ES-I3 (cell line): Measurements from ENCODE around the gene RAB4B.
A peak's percentile ranks its signal among the peaks of the same experiment; 100 is the strongest.
"Not testable (repeated sequence)": the region's sequence is repeated elsewhere in the genome, so short reads cannot be mapped to it uniquely, and the experiment has no call there.

Experiments
- H3K36me3 ChIP-seq: 2 replicates; pipeline ENCODE4 v1.6.1; 2013; ENCODE audit warnings: mild to moderate bottlenecking, low read length, control low read depth, moderate library complexity; ENCODE audit not compliant: insufficient read depth
- H3K4me1 ChIP-seq: 2 replicates; pipeline ENCODE4 v1.6.1; 2013; ENCODE audit warnings: mild to moderate bottlenecking, control low read depth, low read length; ENCODE audit not compliant: insufficient read depth
- H3K9ac ChIP-seq: 2 replicates; pipeline ENCODE4 v1.6.1; 2013; ENCODE audit warnings: low read depth, mild to moderate bottlenecking, low read length, moderate library complexity
- H3K9me3 ChIP-seq: 2 replicates; pipeline ENCODE4 v1.6.1; 2013; ENCODE audit warnings: mild to moderate bottlenecking, low read length, moderate library complexity; ENCODE audit not compliant: control insufficient read depth, insufficient read depth

The RAB4B gene

DNA sequence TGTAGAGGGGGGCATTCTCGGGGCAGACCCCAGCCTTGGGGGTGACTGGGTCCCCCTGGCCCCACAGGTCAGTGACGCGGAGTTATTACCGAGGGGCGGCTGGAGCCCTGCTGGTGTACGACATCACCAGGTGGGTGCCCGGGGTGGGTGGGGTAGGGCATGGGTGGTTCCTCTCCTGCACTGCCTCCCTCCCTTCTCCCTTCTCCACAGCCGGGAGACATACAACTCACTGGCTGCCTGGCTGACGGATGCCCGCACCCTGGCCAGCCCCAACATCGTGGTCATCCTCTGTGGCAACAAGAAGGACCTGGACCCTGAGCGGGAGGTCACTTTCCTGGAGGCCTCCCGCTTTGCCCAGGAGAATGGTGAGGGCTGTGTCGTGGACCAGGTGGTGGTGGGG is 5.7 kb downstream of the RAB4B start:
- H3K9ac ChIP-seq, result no peak overlapping the region
- peaks cover 7% of the 10 kb centered on the region; the same call in 1 of the 2 replicates for H3K4me1 ChIP-seq
- no peaks in the 10 kb centered on the region for H3K36me3 ChIP-seq
- no peaks in the 10 kb centered on the region for H3K9me3 ChIP-seq

DNA sequence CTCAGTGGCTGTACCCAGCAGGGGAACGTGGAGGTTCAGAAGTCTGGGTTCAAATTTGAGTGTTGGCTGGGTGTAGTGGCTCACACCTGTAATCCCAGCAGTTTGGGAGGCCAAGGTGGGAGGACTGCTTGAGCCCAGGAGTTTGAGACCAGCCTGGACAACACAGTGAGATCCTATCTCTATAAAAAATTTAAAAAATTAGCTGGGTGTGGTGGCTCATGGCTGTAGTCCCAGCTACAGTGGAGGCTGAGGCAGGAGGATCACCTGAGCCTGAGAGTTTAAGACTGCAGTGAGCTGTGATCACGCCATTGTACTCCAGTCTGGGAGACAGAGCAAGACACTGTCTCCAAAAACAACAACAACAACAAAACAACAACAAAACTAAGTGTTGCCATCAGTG is 6.1 kb downstream of the RAB4B start:
- not testable (repeated sequence) for H3K4me1 ChIP-seq, H3K9ac ChIP-seq, H3K36me3 ChIP-seq, H3K9me3 ChIP-seq

DNA sequence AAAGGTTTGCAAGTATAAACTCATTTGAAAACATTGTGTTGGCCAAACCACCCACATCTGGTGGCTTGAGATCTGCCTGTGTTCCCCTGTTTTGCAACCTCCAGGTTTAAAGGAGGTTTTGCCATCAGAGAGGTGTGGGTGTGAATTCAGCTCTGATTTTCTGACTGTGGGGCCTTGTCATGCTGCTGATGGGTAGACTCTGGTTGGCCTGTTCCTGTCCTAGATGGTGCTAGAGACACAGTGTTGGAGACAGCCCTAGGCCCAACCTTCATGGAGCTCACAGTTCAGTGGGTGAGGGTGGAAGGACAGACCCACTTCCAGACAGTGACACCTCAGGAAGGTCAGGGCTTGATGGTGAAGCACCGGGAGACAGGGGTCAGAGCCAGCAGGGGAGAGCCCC is 7.5 kb downstream of the RAB4B start:
- H3K36me3 ChIP-seq, result no peaks in the 10 kb centered on the region
- no peaks in the 10 kb centered on the region for H3K9me3 ChIP-seq
- no peaks in the 10 kb centered on the region for H3K4me1 ChIP-seq
- H3K9ac ChIP-seq, result no peak overlapping the region

DNA sequence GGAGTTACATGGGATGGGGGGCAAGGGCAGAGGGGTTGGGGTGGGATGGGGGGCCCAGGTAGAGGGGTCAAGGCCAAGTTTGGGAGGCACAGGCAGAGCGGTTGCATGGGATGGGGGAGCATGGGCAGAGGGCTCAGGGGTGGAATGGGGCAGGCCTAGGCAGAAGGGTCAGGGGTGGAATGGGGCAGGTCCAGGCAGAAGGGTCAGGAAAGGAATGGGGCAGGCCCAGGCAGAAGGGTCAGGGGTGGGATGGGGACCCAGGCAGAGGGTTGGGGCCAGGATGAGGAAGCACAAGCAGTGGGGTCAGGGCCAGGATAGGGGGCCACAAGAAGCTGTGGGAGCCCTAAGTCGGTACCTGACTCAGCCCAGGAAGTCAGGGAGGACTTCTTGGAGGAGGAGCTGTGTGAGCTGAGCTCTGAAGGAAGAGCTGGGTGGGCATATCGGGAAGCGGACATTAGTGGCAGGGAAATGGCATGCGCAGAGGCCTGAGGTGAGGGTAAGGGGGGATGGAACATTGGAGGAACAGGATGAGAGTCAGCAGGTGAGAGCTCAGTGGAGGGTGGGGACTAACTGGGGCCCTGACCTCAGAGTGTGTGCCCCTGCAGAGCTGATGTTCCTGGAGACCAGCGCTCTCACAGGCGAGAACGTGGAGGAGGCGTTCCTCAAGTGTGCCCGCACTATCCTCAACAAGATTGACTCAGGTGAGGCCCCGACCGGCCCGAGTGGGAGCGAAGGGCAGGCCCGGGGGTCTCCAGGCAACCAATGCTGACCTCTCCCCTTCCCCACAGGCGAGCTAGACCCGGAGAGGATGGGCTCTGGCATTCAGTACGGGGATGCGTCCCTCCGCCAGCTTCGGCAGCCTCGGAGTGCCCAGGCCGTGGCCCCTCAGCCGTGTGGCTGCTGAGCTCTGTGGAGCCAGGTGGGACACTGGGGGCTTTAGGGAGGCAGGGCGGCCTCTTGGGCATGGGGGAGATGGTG is 8.3 kb downstream of the RAB4B start:
- no peaks in the 10 kb centered on the region for H3K9me3 ChIP-seq
- H3K9ac ChIP-seq, result no peak overlapping the region
- no peaks in the 10 kb centered on the region for H3K36me3 ChIP-seq
- no peaks in the 10 kb centered on the region for H3K4me1 ChIP-seq

DNA sequence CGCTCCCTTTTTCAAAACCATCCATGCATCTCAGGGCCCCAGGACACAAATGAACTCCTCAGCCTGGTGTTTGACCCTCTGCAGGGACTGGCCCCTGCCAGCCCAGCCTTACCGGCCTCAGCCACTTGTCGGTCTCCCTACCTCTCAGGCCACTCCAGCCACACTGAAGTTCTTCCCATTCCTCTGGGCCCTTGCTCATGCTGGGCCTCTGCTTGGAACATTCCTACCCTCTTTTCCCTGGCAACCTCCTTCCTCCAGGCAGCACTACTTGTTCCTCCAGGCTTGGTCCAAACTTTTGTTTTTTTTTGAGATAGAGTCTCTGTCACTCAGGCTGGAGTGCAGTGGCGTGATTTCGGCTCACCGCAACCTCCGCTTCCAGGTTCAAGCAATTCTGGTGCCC is 13.3 kb downstream of the RAB4B start:
- no peak overlapping the region for H3K9ac ChIP-seq
- no peaks in the 10 kb centered on the region for H3K9me3 ChIP-seq
- no peaks in the 10 kb centered on the region for H3K36me3 ChIP-seq
- H3K4me1 ChIP-seq, result no peaks in the 10 kb centered on the region

DNA sequence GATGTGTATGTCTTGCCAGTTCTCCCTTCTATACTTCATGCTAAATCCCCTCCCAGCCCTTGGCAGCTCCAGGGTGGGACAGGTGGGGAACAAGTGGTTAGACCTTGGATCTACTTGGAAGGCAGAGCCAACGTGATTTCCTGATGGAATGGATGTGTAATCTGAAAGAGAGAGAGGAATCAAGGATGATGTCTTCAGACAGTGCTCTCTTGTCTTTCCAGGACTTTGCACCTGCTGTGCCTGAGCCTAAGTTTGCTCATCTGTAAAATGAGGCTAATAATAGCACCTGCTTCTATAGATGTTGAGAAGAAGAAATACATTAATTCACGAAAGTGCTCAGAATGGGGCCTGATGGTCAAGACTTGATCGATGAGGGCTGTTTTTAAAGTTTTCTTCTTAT is 13.9 kb downstream of the RAB4B start:
- Histone ChIP-seq H3K4me1 (no peaks in the 10 kb centered on the region), H3K9ac (no peak overlapping the region), H3K36me3 (no peaks in the 10 kb centered on the region), H3K9me3 (no peaks in the 10 kb centered on the region)

DNA sequence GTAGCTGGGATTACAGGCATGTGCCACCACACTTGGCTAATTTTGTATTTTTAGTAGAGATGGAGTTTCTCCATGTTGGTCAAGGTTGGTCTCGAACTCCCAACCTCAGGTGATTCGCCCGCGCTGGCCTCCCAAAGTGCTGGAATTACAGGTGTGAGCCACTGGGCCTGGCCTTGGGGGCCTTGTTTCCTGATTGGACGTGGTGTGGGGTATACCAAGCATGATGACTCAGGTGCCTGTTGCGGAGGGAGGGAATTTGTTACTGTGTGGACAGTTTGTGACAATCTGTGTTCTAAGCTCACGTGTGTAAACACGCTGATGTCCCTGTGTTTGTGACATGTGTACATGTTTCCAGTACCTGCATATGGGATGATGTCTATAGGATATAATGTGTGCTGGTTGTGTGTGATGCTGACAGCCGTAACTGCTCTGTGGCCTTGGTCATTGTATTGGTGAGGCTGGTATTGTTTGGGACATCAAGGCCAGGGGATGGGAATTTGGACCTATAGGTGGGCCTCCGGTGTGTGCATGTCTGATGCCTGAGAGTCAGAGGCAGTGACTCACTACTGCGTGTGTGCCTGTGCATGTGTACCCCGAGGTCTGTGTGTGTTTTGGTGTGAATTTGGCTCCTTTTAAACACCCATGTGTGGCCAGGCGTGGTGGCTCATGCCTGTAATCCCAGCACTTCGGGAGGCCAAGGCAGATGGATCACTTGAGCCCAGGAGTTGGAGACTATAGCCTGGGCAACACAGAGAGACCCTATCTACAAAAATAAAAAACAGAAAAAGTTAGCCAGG is 19.3 kb downstream of the RAB4B start:
- Histone ChIP-seq H3K9me3 (no peaks in the 10 kb centered on the region), H3K4me1 (peaks cover under 1% of the 10 kb centered on the region; the same call in 1 of the 2 replicates), H3K36me3 (no peaks in the 10 kb centered on the region; the same call in 1 of the 2 replicates), H3K9ac (no peak overlapping the region)

DNA sequence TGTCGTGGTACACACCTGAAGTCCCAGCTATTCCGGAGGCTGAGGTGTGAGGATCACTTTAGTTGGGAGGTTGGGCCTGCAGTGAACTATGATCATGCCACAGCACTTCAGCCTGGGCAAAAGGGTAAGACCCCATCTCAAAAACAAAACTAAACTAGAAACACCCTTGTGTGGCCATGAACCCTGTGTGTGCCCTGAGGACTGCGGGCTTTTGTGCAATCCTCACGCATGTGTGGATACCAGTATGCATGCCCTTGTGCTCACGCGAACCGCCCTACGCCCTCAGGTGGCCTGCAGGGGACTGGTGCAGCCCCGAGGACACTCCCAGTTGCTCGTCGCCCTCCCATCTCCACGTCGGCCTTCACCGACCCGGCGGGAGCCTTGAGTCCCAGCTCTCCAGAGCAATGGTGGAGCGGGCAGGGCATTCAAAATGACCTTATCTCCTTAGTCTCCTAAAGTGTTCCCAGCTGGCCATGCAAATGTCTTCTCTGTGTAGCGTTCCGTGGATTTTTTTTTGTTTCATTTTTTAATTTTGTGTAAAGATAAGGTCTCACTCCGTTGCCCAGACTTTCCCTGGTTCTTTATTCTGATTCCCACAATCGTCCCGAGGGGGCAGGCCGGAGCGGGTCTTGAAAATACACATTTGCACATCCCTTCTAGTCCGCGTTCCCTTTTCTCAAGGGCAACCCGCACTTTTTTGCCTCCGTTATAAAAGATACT is 20.1 kb downstream of the RAB4B start:
- H3K36me3 ChIP-seq, result no peaks in the 10 kb centered on the region; the same call in 1 of the 2 replicates
- peak overlapping the region; percentile 86 for H3K9ac ChIP-seq
- H3K9me3 ChIP-seq, result no peaks in the 10 kb centered on the region
- H3K4me1 ChIP-seq, result peaks cover 8% of the 10 kb centered on the region; the same call in 1 of the 2 replicates

DNA sequence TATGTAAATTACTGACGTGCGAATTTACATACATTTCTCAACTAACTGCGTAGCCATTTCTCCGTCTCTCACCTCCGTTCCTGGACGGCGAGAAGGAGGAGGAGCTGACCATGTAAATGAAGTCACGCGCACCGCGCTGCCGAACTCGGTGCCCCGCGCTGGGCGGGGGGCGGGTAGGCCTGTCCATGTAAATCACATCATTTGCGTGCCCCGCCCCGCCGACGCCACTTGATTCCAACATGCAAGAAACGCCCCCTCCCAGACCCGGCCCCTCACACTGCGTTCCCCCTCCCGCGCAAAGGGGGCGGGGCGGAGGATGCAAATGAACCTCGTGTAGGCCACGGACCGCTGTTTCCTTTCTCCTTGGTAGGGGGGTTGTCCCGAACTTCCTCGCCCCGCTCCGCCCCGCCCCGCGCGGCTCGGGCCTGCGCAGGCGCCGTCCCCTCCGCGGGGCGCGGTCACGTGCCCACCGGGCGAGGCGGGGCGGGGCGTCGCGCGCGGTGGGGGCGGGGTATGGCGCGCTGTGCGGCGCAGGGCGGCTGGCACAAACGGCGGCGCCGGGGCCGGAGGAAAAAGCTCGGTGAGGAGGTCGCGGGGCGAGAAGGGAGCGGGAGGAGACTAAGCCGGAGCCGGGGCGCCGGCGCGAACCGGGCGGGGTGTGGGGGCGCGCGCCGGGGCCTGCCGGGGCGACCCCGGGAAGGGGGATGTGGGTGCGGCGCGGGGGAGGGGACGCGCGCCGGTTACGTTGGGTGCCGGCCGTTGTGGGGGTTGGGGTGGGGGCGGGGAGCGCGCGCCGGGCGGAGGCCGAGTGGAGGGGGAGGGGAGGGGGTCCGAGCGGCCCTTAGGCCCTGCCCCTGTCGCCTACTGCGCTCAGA is 20.9 kb downstream of the RAB4B start, which contains the start of gene EGLN2:
Gene EGLN2 (plus strand): TSS at position 509 of the 875 bp plus-strand sequence. CDS start 1,382 bp downstream, outside the sequence.
- Histone ChIP-seq H3K9ac (peak within 1 kb of the TSS; percentile 86), H3K36me3 (no peaks in the 10 kb centered on the region; the same call in 1 of the 2 replicates), H3K9me3 (no peaks in the 10 kb centered on the region), H3K4me1 (peaks cover 14% of the 10 kb centered on the region; the same call in 1 of the 2 replicates)

DNA sequence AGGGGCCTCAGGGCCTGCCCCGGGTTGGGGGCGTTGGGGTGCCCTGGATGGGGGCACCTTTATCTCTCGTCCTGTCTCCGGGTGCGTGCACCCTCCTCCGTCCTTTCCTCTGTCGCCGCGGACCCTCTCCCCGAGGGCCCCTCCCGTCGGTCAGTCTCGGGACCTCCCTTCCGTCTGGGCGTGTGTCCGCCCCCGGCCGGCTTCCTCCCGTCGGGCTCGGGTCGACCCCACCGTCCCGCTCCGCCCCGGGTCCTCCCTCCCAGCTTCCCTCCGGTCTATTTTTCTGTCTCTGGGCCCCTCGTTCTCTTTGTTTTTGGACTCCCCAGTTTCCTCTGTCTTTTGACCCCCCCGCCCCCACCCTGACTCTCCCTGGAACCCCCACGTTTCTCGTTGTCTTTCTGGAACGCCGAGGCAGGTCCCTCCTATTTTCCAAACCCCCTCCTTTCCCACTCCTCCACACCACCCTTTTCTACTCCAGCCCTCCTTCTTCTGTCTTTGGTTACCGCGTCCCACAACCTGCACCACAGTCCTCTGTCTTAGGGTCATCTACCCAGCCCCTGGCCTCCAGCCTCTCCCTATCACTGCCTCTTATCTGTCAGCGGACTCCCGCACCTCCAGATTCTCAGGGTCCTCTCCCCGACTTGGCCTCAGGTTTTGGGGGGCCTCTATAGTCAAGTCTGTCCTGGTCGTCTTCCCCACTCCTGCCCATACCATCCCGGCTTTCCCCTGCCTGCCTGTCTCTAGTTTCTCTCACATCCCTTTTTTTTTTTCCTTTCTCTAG is 21.7 kb downstream of the RAB4B start:
- Histone ChIP-seq H3K9me3 (no peaks in the 10 kb centered on the region), H3K4me1 (peaks cover 19% of the 10 kb centered on the region; the same call in 1 of the 2 replicates), H3K36me3 (no peaks in the 10 kb centered on the region; the same call in 1 of the 2 replicates), H3K9ac (peak overlapping the region; percentile 81)

DNA sequence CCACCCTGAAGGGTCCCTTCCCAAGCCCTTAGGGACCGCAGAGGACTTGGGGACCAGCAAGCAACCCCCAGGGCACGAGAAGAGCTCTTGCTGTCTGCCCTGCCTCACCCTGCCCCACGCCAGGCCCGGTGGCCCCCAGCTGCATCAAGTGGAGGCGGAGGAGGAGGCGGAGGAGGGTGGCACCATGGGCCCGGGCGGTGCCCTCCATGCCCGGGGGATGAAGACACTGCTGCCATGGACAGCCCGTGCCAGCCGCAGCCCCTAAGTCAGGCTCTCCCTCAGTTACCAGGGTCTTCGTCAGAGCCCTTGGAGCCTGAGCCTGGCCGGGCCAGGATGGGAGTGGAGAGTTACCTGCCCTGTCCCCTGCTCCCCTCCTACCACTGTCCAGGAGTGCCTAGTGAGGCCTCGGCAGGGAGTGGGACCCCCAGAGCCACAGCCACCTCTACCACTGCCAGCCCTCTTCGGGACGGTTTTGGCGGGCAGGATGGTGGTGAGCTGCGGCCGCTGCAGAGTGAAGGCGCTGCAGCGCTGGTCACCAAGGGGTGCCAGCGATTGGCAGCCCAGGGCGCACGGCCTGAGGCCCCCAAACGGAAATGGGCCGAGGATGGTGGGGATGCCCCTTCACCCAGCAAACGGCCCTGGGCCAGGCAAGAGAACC is 22.4 kb downstream of the RAB4B start:
- Histone ChIP-seq H3K9me3 (no peaks in the 10 kb centered on the region), H3K9ac (peak overlapping the region; percentile 81), H3K36me3 (no peaks in the 10 kb centered on the region; the same call in 1 of the 2 replicates), H3K4me1 (peaks cover 19% of the 10 kb centered on the region; the same call in 1 of the 2 replicates)

DNA sequence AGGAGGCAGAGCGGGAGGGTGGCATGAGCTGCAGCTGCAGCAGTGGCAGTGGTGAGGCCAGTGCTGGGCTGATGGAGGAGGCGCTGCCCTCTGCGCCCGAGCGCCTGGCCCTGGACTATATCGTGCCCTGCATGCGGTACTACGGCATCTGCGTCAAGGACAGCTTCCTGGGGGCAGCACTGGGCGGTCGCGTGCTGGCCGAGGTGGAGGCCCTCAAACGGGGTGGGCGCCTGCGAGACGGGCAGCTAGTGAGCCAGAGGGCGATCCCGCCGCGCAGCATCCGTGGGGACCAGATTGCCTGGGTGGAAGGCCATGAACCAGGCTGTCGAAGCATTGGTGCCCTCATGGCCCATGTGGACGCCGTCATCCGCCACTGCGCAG is 22.9 kb downstream of the RAB4B start:
- Histone ChIP-seq H3K4me1 (peaks cover 24% of the 10 kb centered on the region), H3K36me3 (no peaks in the 10 kb centered on the region; the same call in 1 of the 2 replicates), H3K9me3 (no peaks in the 10 kb centered on the region), H3K9ac (no peak overlapping the region)
